M059J (cell line): ENCODE data around the gene NPIPB13. TPM values are rescaled to one million over a fixed set of nuclear protein-coding genes. Genes with fewer than 3 reads are reported as not detected.
"Not testable (repeated sequence)": the region's sequence is repeated elsewhere in the genome, so short reads cannot be mapped to it uniquely, and the experiment has no call there.

ENCODE experiments used
- DNase-seq: peaks from one replicate; pipeline ENCODE4 v3.0.0-alpha.2; 2012; ENCODE audit warnings: low read depth
- total RNA-seq: library from RNA; depleted of rRNA; stranded (reverse); fragments of >200 nt; shearing (Covaris generic); gene quantifications from 2 replicates; pipeline ENCODE4 v1.2.3, GENCODE V29; 2014; rRNA removed

The NPIPB13 gene
- 0.42 and 0.71 TPM in 2 replicates for total RNA-seq

- not testable (repeated sequence) for DNase-seq
Measured at GRCh38 chr16:30248379-30248778, at the start of gene NPIPB13. Gene NPIPB13 (minus strand): TSS chr16:30248479. CDS start chr16:30245573, 2,906 bp downstream.

- DNase-seq = not testable (repeated sequence)
Measured at GRCh38 chr16:30282357-30282756, 34.1 kb upstream of the NPIPB13 start.

- not testable (repeated sequence) for DNase-seq
Measured at GRCh38 chr16:30278523-30278922, 30.2 kb upstream of the NPIPB13 start.

- DNase-seq = not testable (repeated sequence)
Measured at GRCh38 chr16:30217082-30217481, 31.2 kb downstream of the NPIPB13 start.

- not testable (repeated sequence) for DNase-seq
Measured at GRCh38 chr16:30211414-30211813, 36.9 kb downstream of the NPIPB13 start.

- DNase-seq = not testable (repeated sequence)
Measured at GRCh38 chr16:30209032-30209431, 39.2 kb downstream of the NPIPB13 start.

GRCh38 chr16:30207063-30207704 is 41.1 kb downstream of the NPIPB13 start:
- DNase-seq = not testable (repeated sequence)

- DNase-seq = not testable (repeated sequence)
Measured at GRCh38 chr16:30206252-30206651, 42.0 kb downstream of the NPIPB13 start.

GRCh38 chr16:30205541-30206236 is 42.6 kb downstream of the NPIPB13 start:
- not testable (repeated sequence) for DNase-seq

- DNase-seq = not testable (repeated sequence)
Measured at GRCh38 chr16:30199608-30200343, 48.5 kb downstream of the NPIPB13 start.

GRCh38 chr16:30199049-30199448 is 49.2 kb downstream of the NPIPB13 start, which contains the start of gene SULT1A3:
Gene SULT1A3 (plus strand): TSS chr16:30199255. CDS start chr16:30200729, 1,474 bp downstream.
- not testable (repeated sequence) for DNase-seq

Other genes starting within 250 kb of the NPIPB13 start
- gene DOC2A, start 237.5 kb downstream of the NPIPB13 start, total RNA-seq = 0.52 and 0.62 TPM in 2 replicates
- not detected in 2 replicates for gene C16orf92, start 225.3 kb downstream of the NPIPB13 start, total RNA-seq
- gene TLCD3B, start 217.2 kb downstream of the NPIPB13 start, total RNA-seq = 0.42 TPM in 1 of 2 replicates, not detected in the other
- 3,016 and 3,039 TPM in 2 replicates for gene ALDOA, start 182.7 kb downstream of the NPIPB13 start, total RNA-seq
- gene PPP4C, start 172.5 kb downstream of the NPIPB13 start, total RNA-seq = 143 and 169 TPM in 2 replicates
- 0.39 TPM in 1 of 2 replicates, not detected in the other for gene TBX6, start 156.6 kb downstream of the NPIPB13 start, total RNA-seq
- gene YPEL3, start 152.3 kb downstream of the NPIPB13 start, total RNA-seq = 6.0 and 23.1 TPM in 2 replicates
- gene GDPD3, start 134.9 kb downstream of the NPIPB13 start, total RNA-seq = 0.52 and 1.8 TPM in 2 replicates
- 38.7 and 42.5 TPM in 2 replicates for gene MAPK3, start 125.3 kb downstream of the NPIPB13 start, total RNA-seq
- gene CORO1A, start 64.9 kb downstream of the NPIPB13 start, total RNA-seq = 7.6 and 8.0 TPM in 2 replicates
- 397 and 526 TPM in 2 replicates for gene BOLA2B, start 54.8 kb downstream of the NPIPB13 start, total RNA-seq
- gene SLX1A, start 54.6 kb downstream of the NPIPB13 start, total RNA-seq = 46.2 and 48.2 TPM in 2 replicates
- 1.5 and 2.6 TPM in 2 replicates for gene SULT1A3, start 49.2 kb downstream of the NPIPB13 start, total RNA-seq
- 34.8 and 64.7 TPM in 2 replicates for gene CD2BP2, start 106.8 kb upstream of the NPIPB13 start, total RNA-seq
- 25.6 and 45.1 TPM in 2 replicates for gene TBC1D10B, start 122.0 kb upstream of the NPIPB13 start, total RNA-seq
- not detected in 2 replicates for gene MYL11, start 126.3 kb upstream of the NPIPB13 start, total RNA-seq
- gene SEPTIN1, start 134.1 kb upstream of the NPIPB13 start, total RNA-seq = 0.17 TPM in 1 of 2 replicates, not detected in the other
- gene ZNF48, start 146.9 kb upstream of the NPIPB13 start, total RNA-seq = 5.9 and 10.6 TPM in 2 replicates
- 7.1 and 21.8 TPM in 2 replicates for gene ZNF771, start 159.1 kb upstream of the NPIPB13 start, total RNA-seq
- 32.2 and 42.9 TPM in 2 replicates for gene DCTPP1, start 181.6 kb upstream of the NPIPB13 start, total RNA-seq
- gene SEPHS2, start 197.4 kb upstream of the NPIPB13 start, total RNA-seq = 5.9 and 11.3 TPM in 2 replicates
- not detected in 2 replicates for gene ITGAL, start 224.3 kb upstream of the NPIPB13 start, total RNA-seq